Measurements from ENCODE around the gene IDI2.

- TF ChIP-seq, protein P1, sequence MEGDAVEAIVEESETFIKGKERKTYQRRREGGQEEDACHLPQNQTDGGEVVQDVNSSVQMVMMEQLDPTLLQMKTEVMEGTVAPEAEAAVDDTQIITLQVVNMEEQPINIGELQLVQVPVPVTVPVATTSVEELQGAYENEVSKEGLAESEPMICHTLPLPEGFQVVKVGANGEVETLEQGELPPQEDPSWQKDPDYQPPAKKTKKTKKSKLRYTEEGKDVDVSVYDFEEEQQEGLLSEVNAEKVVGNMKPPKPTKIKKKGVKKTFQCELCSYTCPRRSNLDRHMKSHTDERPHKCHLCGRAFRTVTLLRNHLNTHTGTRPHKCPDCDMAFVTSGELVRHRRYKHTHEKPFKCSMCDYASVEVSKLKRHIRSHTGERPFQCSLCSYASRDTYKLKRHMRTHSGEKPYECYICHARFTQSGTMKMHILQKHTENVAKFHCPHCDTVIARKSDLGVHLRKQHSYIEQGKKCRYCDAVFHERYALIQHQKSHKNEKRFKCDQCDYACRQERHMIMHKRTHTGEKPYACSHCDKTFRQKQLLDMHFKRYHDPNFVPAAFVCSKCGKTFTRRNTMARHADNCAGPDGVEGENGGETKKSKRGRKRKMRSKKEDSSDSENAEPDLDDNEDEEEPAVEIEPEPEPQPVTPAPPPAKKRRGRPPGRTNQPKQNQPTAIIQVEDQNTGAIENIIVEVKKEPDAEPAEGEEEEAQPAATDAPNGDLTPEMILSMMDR (IDR thresholded peaks at IDR 0.05): no peak
- TF ChIP-seq POLR2A (IDR thresholded peaks at IDR 0.05): no peak
- no peak for TF ChIP-seq EP300 (IDR thresholded peaks at IDR 0.05)
Measured at GRCh38 chr10:970311-971149, 55.1 kb downstream of the IDI2 start.

All from tibial nerve (tissue), 4 donors.